ENCODE data around the gene DOLPP1.
A peak's percentile ranks its signal among the peaks of the same experiment; 100 is the strongest.

The DOLPP1 gene

GRCh38 chr9:129036241-129036922 is 44.5 kb upstream of the DOLPP1 start, which contains the start of gene MIGA2 (continued):
- TF ChIP-seq, protein P1, sequence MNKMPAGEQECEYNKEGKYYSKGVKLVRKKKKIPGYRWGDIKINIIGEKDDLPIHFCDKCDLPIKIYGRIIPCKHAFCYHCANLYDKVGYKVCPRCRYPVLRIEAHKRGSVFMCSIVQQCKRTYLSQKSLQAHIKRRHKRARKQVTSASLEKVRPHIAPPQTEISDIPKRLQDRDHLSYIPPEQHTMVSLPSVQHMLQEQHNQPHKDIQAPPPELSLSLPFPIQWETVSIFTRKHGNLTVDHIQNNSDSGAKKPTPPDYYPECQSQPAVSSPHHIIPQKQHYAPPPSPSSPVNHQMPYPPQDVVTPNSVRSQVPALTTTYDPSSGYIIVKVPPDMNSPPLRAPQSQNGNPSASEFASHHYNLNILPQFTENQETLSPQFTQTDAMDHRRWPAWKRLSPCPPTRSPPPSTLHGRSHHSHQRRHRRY (tag by site-specific recombination; IDR thresholded peaks at IDR 0.05), result no peak
- TF ChIP-seq ZNF629 (tag by site-specific recombination; IDR thresholded peaks at IDR 0.05) (peak; percentile 59; the same call in 1 of the 2 replicates), ZNF324 (tag by site-specific recombination; IDR thresholded peaks at IDR 0.05) (peak; percentile 87; the same call in 1 of the 2 replicates), ZNF76 (tag by site-specific recombination; IDR thresholded peaks at IDR 0.05; ENCODE audit: borderline replicate concordance, low read depth) (peak; percentile 62; the same call in 1 of the 2 replicates), ZNF521 (tag by site-specific recombination; IDR thresholded peaks at IDR 0.05) (no peak), GLI2 (tag by site-specific recombination; IDR thresholded peaks at IDR 0.05; ENCODE audit: borderline replicate concordance, low read depth) (no peak), KLF9 (tag by site-specific recombination; IDR thresholded peaks at IDR 0.05; ENCODE audit: low read depth) (peak; percentile 92), ZNF292 (tag by site-specific recombination; IDR thresholded peaks at IDR 0.05; ENCODE audit: borderline replicate concordance, low read depth) (no peak), ZIC2 (tag by site-specific recombination; IDR thresholded peaks at IDR 0.05) (no peak; the same call in 1 of the 2 replicates), ZNF561 (tag by site-specific recombination; IDR thresholded peaks at IDR 0.05; ENCODE audit: borderline replicate concordance) (no peak), ZNF302 (tag by site-specific recombination; IDR thresholded peaks at IDR 0.05; ENCODE audit: low read depth) (no peak), ZNF830 (tag by site-specific recombination; IDR thresholded peaks at IDR 0.05; ENCODE audit: low read depth) (no peak), ZNF639 (tag by site-specific recombination; IDR thresholded peaks at IDR 0.05) (peak; percentile 62; the same call in 1 of the 2 replicates), ZNF24 (tag by site-specific recombination; IDR thresholded peaks at IDR 0.05) (peak; percentile 67; the same call in 1 of the 2 replicates), ZNF571 (tag by site-specific recombination; IDR thresholded peaks at IDR 0.05) (no peak), ZNF37A (tag by site-specific recombination; IDR thresholded peaks at IDR 0.05) (no peak), REPIN1 (tag by site-specific recombination; IDR thresholded peaks at IDR 0.05; ENCODE audit: low read depth) (peak; percentile 96; the same call in 1 of the 2 replicates), ZBTB8A (tag by site-specific recombination; IDR thresholded peaks at IDR 0.05) (peak; percentile 65; the same call in 1 of the 2 replicates), ZFP69B (tag by site-specific recombination; IDR thresholded peaks at IDR 0.05) (peak; percentile 41), OVOL3 (tag by site-specific recombination; IDR thresholded peaks at IDR 0.05) (0 out of 2 replicates have a peak, but pooled peaks have one; percentile 42), ZBTB48 (tag by site-specific recombination; IDR thresholded peaks at IDR 0.05) (peak; percentile 93), OSR2 (tag by site-specific recombination; IDR thresholded peaks at IDR 0.05) (peak; percentile 28; the same call in 1 of the 2 replicates), ZXDB (tag by site-specific recombination; IDR thresholded peaks at IDR 0.05) (peak; percentile 87)
- TF ChIP-seq, protein P2, sequence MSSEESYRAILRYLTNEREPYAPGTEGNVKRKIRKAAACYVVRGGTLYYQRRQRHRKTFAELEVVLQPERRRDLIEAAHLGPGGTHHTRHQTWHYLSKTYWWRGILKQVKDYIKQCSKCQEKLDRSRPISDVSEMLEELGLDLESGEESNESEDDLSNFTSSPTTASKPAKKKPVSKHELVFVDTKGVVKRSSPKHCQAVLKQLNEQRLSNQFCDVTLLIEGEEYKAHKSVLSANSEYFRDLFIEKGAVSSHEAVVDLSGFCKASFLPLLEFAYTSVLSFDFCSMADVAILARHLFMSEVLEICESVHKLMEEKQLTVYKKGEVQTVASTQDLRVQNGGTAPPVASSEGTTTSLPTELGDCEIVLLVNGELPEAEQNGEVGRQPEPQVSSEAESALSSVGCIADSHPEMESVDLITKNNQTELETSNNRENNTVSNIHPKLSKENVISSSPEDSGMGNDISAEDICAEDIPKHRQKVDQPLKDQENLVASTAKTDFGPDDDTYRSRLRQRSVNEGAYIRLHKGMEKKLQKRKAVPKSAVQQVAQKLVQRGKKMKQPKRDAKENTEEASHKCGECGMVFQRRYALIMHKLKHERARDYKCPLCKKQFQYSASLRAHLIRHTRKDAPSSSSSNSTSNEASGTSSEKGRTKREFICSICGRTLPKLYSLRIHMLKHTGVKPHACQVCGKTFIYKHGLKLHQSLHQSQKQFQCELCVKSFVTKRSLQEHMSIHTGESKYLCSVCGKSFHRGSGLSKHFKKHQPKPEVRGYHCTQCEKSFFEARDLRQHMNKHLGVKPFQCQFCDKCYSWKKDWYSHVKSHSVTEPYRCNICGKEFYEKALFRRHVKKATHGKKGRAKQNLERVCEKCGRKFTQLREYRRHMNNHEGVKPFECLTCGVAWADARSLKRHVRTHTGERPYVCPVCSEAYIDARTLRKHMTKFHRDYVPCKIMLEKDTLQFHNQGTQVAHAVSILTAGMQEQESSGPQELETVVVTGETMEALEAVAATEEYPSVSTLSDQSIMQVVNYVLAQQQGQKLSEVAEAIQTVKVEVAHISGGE (tag by site-specific recombination; conservative IDR thresholded peaks at IDR 0.05; ENCODE audit: low read depth), result peak; percentile 97
- TF ChIP-seq, protein P3, sequence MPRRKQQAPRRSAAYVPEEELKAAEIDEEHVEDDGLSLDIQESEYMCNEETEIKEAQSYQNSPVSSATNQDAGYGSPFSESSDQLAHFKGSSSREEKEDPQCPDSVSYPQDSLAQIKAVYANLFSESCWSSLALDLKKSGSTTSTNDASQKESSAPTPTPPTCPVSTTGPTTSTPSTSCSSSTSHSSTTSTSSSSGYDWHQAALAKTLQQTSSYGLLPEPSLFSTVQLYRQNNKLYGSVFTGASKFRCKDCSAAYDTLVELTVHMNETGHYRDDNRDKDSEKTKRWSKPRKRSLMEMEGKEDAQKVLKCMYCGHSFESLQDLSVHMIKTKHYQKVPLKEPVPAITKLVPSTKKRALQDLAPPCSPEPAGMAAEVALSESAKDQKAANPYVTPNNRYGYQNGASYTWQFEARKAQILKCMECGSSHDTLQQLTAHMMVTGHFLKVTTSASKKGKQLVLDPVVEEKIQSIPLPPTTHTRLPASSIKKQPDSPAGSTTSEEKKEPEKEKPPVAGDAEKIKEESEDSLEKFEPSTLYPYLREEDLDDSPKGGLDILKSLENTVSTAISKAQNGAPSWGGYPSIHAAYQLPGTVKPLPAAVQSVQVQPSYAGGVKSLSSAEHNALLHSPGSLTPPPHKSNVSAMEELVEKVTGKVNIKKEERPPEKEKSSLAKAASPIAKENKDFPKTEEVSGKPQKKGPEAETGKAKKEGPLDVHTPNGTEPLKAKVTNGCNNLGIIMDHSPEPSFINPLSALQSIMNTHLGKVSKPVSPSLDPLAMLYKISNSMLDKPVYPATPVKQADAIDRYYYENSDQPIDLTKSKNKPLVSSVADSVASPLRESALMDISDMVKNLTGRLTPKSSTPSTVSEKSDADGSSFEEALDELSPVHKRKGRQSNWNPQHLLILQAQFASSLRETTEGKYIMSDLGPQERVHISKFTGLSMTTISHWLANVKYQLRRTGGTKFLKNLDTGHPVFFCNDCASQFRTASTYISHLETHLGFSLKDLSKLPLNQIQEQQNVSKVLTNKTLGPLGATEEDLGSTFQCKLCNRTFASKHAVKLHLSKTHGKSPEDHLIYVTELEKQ (tag by site-specific recombination; IDR thresholded peaks at IDR 0.05; ENCODE audit: borderline replicate concordance), result no peak
- TF ChIP-seq, protein P4, sequence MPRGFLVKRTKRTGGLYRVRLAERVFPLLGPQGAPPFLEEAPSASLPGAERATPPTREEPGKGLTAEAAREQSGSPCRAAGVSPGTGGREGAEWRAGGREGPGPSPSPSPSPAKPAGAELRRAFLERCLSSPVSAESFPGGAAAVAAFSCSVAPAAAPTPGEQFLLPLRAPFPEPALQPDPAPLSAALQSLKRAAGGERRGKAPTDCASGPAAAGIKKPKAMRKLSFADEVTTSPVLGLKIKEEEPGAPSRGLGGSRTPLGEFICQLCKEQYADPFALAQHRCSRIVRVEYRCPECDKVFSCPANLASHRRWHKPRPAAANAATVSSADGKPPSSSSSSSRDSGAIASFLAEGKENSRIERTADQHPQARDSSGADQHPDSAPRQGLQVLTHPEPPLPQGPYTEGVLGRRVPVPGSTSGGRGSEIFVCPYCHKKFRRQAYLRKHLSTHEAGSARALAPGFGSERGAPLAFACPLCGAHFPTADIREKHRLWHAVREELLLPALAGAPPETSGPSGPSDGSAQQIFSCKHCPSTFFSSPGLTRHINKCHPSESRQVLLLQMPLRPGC (tag by site-specific recombination; IDR thresholded peaks at IDR 0.05), result 0 out of 2 replicates have a peak, but pooled peaks have one; percentile 46
- TF ChIP-seq, protein P5, sequence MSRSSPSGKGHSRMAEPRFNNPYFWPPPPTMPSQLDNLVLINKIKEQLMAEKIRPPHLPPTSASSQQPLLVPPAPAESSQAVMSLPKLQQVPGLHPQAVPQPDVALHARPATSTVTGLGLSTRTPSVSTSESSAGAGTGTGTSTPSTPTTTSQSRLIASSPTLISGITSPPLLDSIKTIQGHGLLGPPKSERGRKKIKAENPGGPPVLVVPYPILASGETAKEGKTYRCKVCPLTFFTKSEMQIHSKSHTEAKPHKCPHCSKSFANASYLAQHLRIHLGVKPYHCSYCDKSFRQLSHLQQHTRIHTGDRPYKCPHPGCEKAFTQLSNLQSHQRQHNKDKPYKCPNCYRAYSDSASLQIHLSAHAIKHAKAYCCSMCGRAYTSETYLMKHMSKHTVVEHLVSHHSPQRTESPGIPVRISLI (tag by site-specific recombination; IDR thresholded peaks at IDR 0.05), result no peak

Data from HEK293 (cell line).